Right lobe of liver (tissue), 4 donors: ENCODE results near the gene LRPAP1.
"Not testable (repeated sequence)": the region's sequence is repeated elsewhere in the genome, so short reads cannot be mapped to it uniquely, and the experiment has no call there.

ENCODE experiments used
- POLR2A ChIP-seq: fragments of 450-650 bp; IDR thresholded peaks from one replicate; pipeline ENCODE4 v1.6.1; 2017; ENCODE audit warnings: antibody characterized with exemption, mild to moderate bottlenecking
- TF ChIP-seq, protein P1 (sequence below), 4 donors: fragments of 200-600 bp in 3 of 4; fragments of 450-650 bp in 1 of 4; IDR thresholded peaks; one replicate each; pipeline versions ENCODE4 v1.5.1 to v1.8.0; 2016 to 2022; ENCODE audit warnings: antibody characterized with exemption in 4 of 4, mild to moderate bottlenecking in 2 of 4
- donor health status: DM: no; HTN: no; CAD: no.
- donor health status: DM: no; HTN: no; CAD: no.
- donor health status: DM: no; HTN: yes; CAD: no.

DNA sequence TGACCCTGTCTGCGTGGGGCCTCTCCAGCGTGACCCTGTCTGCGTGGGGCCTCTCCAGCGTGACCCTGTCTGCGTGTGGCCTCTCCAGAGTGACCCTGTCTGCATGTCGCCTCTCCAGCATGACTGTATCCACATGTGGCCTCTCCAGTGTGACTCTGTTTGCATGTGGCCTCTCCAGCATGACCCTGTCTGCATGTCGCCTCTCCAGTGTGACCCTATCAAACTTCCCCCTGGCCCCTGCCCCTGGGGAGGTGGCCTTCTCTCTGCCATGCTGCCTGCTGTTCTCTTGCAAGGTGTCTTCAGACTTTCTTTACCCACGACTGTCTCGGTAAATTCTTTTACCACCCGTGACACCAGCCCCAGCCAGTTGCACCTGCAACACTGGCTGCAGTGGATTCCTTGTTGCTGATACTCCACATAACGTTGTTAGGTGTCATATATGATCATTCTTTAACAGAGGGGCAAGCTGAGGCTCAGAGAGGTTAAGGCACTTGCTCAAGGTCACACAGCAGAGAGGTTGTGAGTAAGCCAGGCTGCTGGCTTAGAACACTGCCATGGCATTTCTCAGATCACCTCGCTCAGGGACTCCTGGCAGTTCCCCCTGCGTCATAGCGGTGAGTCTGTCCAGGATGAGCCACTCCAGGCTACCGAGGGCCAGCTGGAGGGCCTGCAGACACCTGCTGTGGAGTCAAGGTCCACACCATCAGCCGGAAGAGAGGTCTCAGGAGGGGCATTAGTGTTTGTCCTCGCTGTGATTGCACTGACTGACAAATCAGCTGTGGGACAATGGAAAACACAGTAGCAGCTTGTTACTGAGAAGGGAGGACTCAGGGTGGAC lies 25.7 kb upstream of the LRPAP1 start:
- TF ChIP-seq, protein P1, sequence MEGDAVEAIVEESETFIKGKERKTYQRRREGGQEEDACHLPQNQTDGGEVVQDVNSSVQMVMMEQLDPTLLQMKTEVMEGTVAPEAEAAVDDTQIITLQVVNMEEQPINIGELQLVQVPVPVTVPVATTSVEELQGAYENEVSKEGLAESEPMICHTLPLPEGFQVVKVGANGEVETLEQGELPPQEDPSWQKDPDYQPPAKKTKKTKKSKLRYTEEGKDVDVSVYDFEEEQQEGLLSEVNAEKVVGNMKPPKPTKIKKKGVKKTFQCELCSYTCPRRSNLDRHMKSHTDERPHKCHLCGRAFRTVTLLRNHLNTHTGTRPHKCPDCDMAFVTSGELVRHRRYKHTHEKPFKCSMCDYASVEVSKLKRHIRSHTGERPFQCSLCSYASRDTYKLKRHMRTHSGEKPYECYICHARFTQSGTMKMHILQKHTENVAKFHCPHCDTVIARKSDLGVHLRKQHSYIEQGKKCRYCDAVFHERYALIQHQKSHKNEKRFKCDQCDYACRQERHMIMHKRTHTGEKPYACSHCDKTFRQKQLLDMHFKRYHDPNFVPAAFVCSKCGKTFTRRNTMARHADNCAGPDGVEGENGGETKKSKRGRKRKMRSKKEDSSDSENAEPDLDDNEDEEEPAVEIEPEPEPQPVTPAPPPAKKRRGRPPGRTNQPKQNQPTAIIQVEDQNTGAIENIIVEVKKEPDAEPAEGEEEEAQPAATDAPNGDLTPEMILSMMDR (IDR thresholded peaks at IDR 0.05): not testable (repeated sequence)
- TF ChIP-seq POLR2A: not testable (repeated sequence)
